HUDEP-2 (cell line): ENCODE results near the gene KCNH6.

ENCODE experiments used
- DNase-seq, 76 experiments: peaks; one replicate each; lab custom pipeline; 2025; ENCODE audit not compliant: unreplicated experiment in 76 of 76; lab: John Stamatoyannopoulos, UW

Gene KCNH6

DNA sequence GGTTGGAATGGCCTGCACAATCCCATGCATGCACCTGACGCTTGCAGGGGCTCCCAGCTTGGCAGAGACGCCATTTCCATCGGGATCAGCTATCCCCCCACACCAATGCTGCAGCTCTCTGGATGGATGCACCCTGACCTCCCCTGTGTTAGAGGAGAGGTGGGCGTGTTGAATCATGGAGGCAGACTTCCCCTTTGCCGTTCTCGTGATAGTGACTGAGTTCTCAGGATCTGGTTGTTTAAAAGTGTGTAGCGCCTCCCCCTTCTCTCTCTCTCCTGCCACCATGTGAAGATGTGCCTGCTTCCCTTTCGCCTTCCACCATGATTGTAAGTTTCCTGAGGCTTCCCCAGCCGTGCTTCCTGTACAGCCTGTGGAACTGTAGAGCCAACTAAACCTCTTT lies 17.8 kb upstream of the KCNH6 start:
- no peak for DNase-seq

DNA sequence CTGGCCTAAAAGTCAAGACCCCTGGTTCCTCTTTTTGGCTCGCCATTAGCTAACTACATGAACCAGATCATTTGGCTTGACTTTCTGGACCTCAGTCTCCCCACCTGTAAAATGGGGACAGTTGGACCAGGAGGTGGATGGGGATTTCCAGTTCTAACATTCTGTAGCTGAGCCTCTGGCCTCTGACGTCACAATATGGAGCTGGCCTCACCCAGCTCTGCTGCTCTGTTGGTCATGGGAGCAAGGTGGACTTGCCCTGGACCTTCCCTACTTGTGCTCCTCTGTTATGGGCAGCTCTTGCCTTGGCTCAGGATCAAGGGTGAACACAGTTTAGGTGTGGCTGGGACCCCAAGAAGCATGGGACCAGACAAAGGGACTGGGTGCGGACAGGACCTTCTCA lies 16.5 kb upstream of the KCNH6 start:
- DNase-seq: no peak

DNA sequence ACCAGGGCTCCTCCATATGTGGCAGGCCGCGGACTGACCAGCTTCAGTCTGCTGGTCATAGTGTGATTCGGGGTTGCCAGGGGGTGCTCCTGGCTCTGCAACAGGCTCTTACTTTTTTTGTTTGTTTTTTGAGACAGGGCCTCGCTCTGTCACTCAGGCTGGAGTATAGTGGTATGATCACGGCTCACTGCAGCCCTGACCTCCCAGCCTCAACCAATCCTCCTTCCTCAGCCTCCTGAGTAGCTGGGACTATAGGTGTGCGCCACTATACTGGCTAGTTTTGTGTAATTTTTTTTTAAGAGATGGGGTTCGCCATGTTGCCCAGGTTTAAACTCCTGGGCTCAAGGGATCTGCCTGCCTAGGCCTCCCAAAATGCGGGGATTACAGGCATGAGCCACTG lies 11.8 kb upstream of the KCNH6 start:
- no peak for DNase-seq

DNA sequence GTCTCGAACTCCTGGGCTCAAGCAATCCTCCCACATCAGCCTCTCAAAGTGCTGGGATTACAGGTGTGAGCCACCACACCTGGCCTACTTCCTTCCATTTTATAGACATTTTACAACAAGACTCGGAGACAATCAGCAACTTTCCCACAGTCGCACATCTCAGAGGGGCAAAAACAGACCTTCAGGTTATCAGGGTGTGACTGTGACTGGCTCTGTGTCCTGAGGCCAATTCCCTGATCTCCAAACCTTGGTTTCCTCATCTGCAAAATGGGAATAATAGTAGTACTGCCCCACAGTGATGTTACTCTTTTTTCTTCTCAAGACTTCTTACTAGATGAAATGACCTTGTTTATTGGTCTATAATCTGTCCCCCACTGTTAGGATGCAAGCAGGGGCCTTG lies 10.8 kb upstream of the KCNH6 start:
- DNase-seq: no peak

DNA sequence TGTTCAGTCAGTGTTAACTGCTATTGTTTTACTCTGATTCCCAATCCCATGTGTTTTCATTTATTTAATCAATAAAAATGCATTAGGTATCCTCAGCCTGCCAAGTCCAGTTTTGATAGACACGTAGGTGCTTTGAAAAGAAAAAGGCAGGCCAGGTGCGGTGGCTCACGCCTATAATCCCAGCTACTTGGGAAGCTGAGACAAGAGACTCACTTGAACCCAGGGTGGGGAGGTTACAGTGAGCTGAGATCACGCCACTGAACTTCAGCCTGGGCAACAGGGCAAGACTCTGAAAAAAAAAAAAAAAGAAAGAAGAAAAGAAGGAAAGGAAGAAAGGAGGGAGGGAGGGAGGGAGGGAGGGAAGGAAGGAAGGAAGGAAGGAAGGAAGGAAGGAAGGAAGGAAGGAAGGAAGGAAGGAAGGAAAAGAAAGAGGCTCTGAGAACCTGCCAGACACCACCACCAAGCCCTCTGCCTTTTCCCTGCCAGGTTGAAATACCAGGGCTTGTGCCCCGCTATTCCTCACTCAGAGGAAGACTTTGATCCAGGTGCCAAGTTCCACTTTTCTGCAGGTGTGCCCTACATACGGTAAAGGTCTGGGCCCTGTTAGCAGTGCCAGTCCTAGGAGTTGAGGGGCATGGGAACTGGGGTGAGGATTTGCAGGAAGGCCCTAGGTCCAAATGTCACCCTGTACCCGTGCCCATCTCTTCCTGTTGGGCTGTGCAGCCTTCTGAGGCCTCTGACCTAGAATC lies 10.1 kb upstream of the KCNH6 start:
- no peak for DNase-seq

DNA sequence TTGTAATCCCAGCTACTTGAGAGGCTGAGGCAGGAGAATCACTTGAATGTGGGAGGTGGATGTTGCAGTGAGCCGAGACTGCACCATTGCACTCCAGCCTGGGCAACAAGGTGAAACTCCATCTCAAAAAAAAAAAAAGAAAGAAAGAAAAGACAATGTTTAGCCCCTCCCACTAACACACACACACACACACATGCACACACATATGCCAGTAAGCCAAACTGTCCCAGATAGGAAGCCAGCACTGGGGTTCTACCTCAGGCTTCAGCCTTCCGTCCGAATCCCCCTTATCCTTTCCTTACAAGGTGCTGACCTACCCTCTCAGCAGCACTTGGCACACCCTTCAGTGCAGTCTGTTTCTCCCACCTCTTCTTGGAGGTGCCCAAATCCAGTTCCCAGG lies 8.7 kb upstream of the KCNH6 start:
- no peak for DNase-seq

DNA sequence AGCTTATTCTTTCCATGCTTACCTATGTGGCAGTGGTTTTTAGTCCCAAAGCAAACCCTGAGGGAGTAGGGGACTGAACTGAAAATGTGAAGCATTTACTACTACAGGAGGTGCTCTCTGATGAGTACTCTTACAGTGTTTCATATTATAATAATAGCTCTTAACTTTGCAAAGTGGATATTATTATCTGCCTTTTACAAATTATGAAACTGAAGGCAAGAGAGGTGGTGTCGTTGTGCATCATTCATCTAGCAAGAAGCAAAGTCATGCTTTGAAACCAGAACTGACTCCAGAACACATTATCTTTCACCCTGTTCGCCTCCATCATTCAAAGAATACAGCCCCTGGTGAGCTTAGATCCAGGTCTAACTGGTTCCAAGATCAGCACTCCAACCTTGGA lies 8.2 kb upstream of the KCNH6 start:
- no peak for DNase-seq

DNA sequence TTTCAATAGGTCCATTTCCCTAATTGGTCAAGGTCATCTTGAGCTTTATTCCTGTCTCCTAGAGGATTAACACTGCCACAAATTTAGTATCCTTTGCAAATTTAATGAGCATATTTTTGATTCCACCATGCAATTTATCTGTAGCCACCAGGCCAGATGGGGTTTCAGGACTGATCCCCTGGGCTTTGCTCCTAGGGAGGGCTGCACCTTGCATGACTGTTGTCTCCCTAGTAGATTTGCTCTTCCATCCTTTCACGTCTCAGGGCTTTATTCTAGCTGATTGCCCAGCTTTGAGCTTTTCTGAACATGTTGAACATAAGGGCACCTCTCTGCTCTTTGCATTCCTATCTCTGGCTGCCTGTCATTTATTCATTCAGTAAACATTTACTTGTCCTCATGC lies 7.7 kb upstream of the KCNH6 start:
- no peak for DNase-seq

DNA sequence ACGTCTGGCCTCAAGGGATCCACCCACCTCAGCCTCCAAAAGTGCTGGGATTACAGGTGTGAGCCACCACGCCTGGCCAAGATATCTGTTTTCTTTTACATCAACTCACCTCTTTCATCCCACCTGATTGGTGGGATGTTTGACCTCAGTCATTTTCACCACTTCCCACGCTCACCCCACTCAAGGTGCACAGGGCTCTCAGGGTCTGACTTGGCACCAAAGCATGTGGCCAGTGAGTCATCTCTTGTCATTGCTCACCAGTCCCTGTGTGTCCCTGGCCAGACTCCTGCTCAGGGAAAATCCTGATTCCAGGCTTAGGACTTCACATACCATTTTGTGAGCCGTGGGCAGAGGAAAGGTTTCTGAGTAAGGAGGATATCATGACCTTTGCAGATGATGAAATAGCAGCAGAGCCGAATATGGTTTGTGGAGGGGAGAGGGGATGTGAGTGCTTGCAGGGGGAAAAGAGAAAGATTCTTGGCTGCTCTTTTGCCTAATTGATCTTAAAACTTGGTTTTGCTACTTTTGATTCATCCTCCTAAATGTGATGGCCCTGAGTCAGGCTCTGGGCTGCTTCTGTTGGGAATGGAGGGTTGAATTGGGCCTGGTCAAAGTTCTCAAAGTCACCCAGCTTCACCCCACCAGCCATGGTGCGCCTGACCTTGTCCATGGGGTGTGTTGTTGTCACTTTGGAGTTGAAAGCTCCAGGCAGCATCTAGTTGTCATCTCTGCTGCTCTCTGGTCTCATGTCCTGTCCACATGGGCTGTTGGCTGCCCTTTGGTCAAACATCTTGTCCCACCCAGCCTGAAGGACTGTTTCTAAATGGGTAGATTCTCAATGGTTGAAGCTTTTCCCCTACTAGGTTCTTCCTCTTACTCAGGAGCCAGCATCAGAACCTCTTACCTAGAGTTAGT lies 6.0 kb upstream of the KCNH6 start:
- DNase-seq: no peak

DNA sequence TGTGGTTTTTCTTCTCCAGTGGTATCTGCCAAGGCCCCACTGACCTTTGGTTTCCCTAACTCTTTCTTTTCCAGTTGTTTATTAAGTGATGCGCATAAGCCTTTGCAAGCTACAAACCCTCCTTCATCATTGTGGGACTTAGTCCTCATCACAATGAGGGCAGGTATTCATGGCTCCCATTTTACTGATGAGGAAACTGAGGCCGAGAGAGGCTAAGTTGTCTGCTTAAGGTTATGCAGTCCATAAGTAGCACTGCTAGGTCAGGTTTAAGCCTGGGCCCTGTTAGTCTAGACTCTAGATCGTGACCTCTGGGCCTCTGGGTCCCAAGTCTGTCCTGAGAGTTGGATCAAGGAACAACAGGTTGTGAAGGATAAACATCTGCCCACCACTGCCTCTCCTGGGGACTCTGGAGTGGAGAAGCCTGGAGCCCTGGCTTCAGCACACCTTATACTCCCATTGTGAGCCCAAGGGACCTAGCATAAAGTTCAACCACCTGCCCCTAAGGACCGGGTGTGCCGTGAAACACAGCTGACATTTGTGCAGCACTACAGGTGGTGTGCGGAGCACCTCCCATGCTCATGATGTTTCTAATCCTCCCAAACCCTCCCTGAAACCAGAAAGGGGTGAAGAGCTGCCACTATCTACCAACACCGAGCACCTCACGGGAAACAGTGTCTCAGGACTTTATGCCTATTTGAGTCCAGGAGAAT lies 5.2 kb upstream of the KCNH6 start:
- DNase-seq: no peak

DNA sequence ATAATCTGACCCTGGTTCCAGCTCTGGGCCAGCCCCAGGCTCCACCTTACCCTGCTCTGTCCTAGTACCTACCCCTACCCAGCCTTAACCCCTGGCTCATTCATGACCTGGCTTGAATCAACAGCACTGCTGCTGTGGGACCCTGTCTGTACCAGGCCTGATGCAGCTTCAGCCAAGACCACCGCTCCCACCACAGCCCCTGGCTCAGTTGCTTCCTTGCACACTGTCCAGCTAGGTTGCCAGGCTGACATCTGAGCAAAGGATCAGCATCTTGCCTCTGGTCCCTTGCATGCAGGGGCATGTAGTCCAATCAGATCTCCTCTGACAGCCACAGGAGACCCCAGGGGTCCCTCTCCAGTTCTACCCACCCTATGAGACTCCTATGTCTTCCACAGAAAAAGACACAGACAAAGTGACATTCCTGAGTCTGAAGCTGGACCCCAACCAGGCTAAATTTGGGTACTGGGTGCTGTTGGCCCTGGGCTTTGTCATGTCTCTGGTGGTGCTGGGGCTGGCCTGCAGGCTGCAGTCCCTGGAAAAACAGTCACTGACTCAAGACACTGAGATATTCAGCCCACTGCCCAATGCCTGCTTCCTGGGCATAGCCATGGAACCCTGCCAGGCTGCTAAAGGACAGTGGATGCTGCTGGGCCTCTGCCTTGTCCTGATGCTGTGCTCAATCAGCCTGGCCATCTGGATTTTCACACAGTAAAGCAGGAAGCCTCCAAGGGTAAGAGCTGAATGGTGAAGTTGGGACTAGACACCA lies 3.9 kb upstream of the KCNH6 start:
- DNase-seq: no peak

DNA sequence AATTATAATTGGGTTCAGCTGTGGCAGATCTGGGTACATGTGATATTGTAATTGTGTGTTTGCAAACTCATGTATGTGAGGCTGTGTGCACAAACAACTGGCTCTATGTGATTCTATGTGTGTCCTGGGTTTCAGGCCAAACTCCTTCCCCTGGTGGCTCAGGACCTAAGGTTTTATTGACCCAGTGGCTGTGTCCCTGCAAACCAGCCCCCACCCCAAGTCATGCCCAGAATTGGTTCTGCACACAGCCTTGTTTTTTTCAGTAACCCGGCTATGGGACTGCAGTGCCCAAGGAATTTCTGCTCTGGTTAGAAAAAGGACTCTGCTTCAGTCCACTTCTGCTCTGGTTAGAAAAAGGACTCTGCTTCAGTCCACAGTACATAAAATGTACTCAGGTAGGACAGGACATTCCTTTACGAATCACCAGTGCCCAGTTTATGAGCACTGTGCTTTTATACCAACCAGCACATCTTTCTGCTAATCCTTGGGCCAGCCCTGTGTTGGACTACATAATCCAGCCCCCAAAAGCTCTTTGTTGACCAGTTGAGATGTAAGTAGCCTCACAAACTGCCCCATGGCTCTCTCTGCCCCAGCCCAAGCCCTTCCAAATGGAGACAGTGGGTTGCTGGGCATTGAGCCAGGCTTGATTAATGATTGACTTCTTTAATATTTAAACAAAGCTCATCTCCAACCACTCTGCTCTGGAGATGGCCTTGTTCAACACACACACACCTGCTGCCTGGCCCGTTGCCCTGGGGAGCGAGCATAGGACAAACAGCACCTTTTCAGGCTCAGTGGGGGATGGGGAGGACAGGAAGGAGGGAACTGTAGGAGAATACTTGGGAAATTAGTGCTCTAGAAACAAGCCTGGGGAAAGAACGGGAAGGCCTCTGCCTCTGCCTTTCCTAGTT lies 2.9 kb upstream of the KCNH6 start:
- DNase-seq: no peak

DNA sequence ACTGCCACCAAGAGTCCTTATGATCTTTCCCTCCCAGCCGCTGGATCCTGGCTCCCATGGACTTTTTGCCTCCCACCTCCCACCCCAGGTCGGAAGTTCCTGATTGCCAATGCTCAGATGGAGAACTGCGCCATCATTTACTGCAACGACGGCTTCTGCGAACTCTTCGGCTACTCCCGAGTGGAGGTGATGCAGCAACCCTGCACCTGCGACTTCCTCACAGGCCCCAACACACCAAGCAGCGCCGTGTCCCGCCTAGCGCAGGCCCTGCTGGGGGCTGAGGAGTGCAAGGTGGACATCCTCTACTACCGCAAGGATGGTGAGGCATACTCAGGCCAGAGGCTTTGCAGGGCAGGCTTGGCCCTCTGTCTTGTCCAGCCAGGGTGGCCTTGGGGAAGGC lies 893 bp downstream of the KCNH6 start:
- DNase-seq: no peak

DNA sequence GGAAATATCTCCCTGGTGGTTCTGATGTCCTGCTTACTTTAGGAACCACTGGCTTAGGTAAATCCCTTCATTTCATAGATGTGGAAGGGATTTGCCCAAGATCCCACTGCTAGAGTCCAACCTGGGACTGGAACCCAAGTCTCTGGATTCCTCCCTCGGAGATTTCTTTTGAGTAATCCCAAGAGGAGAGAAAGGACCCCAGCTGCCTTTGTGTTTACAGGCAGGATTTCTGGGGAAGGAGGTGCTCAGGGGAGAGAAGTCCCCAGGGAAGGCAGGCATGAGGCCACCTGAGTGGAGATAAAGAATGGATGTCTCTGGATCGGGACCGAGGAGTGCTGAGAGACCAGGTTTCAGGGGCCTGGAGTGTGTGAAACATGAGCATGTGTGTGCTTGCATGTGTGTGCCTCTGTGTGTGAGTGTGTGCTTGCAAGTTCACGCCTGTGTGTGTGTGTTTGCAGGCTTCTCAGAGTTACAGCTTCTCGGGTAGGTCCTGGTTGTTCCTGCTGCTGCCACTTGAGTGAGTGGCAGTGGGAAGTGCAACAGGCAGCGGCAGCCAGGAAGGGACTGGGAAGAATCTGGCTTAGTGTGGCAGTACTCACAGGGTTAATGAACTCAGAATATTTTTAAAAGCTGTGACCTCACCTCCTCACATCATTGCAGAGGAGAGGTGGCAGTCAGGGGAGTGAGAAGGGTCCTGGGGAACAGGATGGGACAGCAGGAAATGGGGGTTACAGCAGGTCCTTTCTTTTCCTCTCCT lies 2.2 kb downstream of the KCNH6 start:
- no peak for DNase-seq

DNA sequence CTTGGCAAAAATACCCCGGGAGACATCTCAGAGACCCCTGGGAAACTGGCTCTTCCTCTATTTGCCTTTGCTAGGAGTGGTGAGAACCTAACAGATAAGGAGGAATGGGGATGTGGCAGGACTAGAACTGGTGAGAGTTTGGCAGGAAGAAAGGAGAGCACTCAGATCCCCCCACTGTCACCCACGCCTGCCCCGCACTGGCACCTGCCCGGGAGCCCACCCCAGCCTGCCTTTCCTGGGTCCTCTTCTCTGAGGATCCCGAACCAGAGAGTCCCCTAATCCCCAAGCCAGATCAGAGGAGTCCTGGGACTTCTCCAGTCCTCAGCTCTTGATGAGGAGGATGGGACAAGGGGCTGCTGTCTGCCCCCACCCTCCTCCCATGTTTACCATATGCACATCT lies 3.7 kb downstream of the KCNH6 start:
- DNase-seq: no peak

DNA sequence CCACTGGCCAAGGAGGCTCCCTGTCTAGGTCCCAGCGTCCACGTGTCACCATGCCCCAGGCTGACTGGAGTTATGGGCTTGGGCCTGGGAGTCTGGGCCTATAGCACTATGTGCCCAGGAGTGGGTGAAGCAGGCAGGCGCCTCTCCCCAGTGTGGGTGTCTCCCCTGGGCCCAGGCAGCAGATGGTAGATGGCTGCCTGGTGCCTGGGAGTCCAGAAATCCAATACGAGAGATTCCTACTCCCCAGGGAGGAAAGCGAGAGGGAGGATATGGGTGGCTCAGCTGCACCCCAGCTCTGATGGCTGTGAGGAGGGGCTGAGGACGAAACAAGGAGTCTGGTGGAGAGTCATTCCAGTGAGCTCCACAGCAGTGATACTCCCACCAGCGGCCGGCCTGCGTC lies 5.0 kb downstream of the KCNH6 start:
- no peak for DNase-seq

DNA sequence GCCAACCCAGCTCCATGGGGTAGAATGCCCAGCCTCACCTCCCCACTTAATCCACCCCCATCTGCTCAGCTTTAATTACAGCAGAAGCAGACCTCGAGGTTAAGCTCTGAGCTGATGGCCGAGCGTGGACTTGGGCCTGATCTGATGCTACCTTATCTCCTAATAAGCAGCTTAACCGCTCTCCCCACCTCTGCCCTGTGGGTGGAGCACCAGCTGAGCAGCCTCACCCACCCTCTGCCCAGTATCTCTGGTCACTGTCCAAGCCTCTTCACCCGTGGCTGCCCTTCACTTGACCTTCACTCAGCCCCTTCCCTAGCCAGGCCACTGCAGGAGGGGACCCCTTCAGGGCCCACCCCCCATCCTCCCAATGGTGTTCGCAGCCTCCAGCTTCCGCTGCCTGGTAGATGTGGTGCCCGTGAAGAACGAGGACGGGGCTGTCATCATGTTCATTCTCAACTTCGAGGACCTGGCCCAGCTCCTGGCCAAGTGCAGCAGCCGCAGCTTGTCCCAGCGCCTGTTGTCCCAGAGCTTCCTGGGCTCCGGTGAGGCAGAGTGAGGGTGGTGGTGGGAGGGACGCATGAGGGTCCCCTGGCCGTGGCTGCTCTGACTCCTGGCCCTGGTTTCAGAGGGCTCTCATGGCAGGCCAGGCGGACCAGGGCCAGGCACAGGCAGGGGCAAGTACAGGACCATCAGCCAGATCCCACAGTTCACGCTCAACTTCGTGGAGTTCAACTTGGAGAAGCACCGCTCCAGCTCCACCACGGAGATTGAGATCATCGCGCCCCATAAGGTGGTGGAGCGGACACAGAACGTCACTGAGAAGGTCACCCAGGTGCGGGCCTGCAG lies 6.8 kb downstream of the KCNH6 start:
- DNase-seq: peak in 67 of 76 experiments; percentile 3 to 78 (median 36)

DNA sequence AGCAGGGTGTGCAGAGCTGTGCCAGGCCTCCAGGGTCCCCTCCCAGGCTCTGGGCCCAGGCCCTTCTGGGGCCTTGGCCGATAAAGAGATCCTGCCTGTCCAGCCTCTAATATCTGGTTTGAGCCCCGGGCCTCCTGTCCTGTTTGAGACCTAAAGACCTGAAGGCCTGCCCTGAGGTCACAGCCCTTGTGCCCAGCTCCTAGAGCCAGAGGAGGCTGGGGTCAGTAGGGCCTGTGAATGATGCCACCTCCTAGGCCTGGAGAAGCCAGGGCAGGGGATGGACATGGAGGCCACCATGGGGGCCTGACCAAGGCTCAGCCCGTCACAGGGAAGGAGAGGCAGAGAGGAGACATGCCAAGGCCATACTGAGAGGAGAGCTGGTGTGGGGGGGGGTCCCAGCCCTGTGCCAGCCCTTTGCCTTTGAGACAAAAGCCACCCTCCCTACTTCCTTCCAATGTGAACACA lies 7.4 kb downstream of the KCNH6 start:
- no peak for DNase-seq
